GM18519 (cell line): ENCODE results near the gene POLR2A.
"Not testable (repeated sequence)": the region's sequence is repeated elsewhere in the genome, so short reads cannot be mapped to it uniquely, and the experiment has no call there.

Source experiments
- ATAC-seq: cut with Tn5 transposase; IDR thresholded peaks from one replicate; pipeline ENCODE4 v1.9.1; 2021; ENCODE audit warnings: mild to moderate bottlenecking, moderate library complexity; ENCODE audit not compliant: unreplicated experiment, low FRiP score

The POLR2A gene

DNA sequence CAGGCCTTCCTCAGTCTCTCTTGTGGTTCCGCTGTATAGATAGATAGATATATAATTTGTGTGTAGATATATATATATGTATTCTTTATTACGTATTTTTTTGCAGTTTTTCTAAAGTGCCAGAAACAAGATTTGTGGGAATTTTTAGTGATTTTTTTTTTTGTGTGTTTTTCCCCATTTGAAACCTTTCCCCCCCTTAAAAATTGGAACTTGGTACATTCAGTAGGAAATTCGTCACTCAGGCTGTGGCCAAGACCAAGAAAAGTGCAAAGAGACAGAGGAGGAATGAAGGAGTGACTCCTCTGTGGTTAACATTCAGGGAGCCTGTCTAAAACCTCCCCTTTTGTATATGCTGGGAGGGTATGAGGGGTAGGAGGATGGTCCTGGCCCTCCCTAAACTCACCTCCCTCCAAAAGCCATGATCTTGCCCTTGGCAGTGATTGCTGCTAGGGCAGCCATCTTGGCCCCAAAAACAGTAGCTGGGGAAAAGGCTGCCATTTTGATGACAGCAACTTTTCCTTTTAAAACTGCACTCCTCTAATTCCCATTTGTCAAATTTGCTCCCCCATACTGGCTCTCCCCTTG is 24.1 kb upstream of the POLR2A start:
- ATAC-seq, result no peak

DNA sequence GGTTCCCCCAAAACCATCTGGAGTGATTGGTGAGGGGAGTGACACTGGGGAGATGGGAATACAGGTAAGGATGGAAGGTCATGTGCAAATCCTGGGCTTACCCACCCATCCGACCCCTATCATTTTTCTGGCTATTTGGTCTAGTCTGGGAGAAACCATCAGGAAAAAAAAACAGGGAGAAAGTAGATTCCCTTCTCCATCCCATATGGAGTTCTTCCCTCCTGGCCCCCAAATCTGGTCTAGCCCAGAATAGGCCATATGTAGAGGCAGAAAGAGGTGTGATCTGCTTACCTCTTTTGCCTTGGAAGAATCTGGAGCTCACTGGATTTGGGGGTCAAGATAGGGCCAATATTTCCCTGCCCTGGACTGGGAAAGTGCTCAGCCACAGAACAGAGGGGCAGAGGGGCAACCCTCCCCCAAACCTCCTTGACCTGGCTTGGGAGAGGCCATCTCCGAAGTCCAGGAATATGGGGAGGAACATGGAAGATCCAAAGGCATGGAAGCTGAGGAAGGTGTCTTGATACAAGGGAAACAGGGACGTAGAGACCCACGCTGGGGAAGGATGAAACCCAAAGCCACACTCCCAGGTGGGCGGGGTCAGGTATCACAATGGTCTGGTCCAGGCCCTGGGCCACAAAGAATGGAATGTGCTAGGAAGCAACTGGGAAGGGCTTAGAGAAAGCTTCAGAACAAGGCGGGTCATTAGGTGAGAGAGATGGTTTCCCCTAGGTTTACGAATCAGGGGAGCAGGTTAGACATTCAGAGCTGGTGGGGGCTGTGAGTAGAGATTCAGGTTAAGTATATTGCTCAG is 23.1 kb upstream of the POLR2A start:
- ATAC-seq, result no peak

GRCh38 chr17:7462474-7463371 is 21.4 kb upstream of the POLR2A start:
- ATAC-seq, result no peak

DNA sequence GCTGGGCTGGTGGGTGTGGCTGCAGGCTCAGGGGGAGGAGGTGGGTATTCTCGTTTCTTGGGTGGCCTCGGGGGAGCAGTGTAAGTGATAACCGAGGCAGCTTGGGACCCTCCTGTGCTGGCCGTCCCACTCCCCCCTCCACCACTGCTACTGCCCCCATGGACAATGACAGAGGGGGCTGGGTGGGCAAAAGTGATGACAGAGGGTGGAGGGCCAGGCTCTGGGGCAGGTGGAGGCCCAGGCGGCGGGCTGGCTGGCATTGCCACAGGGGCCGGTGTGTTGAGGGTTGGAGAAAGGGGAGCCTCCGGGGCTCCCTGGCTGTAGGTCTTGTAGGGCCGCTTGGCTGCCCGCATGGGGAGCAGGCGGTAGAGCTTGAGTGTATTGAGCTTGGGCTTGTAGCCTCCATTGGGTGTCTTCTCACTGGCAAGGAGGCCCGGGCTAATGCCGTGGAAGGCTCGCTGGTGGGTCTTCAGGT is 20.8 kb upstream of the POLR2A start:
- ATAC-seq, result no peak

DNA sequence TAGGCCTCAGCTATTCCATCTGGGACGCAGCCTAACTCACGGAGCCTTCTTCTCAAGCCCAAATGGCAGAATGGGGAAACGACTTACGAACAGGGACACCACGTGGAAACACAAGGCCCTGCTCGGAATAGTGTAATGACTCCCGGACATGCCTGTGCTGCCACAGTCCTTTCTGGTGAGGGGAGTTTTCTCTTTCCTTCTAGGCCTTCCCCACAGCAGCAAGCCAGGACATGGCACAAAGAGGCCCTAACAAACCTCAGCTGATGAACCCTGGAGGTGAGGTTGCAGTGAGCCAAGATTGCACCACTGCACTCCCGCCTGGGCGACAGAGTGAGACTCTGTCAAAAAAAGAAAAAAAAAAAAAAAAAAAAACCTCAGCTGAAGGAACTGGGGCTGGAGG is 20.1 kb upstream of the POLR2A start:
- ATAC-seq, result no peak

DNA sequence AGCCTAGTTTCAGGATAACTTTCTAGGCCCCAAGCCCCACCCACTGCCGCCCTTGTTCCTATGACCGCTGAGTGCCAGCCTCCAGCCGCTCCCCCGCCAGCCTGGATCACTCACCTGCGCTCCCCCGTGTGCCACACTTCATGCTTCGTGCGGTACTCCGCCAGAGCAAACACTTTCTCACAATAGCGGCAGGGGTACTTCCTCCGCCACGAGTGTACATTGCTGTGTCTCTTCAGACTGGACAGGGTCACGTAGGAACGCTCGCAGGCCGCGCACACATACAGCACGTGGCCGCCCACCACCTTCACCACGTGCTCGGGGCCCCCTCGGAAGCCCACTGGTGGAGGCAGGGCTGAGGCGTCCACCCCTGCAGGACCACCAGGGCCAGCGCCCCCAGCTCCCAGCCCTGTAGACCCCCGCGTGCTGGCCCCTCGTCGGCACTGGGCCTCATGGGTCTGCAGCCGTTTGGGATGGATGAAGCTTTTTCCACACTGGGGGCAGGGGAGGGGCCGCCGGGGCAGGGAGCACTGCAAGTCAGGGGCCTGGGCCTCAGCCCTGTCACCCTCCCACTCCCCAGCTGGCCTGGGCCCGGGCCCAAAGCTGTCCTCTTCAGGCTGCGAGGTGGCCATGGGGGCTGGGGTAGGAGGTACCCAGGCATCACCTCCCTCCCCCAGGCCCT is 18.4 kb upstream of the POLR2A start:
- no peak for ATAC-seq

- no peak for ATAC-seq
Measured at GRCh38 chr17:7466318-7466638, 17.9 kb upstream of the POLR2A start.

GRCh38 chr17:7466639-7467341 is 17.4 kb upstream of the POLR2A start:
- ATAC-seq, result no peak

GRCh38 chr17:7467498-7467897 is 16.7 kb upstream of the POLR2A start:
- ATAC-seq, result no peak

- ATAC-seq, result no peak
Measured at GRCh38 chr17:7468290-7468689, 15.9 kb upstream of the POLR2A start.

- no peak for ATAC-seq
Measured at GRCh38 chr17:7468804-7469389, 15.3 kb upstream of the POLR2A start.

DNA sequence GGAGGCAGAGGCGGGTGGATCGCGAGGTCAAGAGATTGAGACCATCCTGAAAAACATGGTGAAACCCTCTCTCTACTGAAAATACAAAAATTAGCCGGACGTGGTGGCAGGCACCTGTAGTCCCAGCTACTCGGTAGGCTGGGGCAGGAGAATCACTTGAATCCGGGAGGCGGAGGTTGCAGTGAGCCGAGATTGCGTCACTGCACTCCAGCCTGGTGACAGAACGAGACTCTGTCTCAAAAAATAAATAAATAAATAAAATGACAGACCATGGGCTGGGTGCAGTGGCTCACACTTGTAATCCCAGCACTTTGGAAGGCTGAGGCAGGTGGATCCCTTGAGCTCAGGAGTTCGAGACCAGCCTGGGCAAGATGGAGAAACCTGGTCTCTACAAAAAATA is 14.3 kb upstream of the POLR2A start:
- ATAC-seq, result not testable (repeated sequence)

DNA sequence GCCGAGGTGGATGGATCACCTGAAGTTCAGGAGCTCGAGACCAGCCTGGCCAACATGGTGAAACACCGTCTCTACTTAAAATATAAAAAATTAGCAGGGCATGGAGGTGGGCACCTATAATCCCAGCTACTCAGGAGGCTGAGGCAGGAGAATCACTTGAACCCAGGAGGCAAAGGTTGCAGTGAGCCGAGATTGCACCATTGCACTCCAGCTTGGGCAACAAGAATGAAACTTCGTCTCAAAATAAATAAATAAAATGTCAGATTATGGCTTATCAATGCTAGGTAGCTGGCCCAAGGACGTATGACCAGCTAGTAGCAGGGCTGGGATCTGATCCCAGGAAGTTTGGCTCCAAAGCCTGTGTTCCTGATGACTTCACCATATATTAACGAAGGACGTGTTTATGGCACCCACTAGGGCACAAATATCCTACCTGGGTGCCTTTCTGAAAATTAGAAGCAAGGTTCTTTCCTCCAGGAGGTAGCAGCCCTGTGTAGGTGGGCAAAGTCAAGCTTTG is 13.7 kb upstream of the POLR2A start:
- not testable (repeated sequence) for ATAC-seq

- no peak for ATAC-seq
Measured at GRCh38 chr17:7471729-7472128, 12.4 kb upstream of the POLR2A start.

GRCh38 chr17:7474767-7475166 is 9.4 kb upstream of the POLR2A start:
- ATAC-seq, result not testable (repeated sequence)

- no peak for ATAC-seq
Measured at GRCh38 chr17:7475764-7476422, 8.3 kb upstream of the POLR2A start.

DNA sequence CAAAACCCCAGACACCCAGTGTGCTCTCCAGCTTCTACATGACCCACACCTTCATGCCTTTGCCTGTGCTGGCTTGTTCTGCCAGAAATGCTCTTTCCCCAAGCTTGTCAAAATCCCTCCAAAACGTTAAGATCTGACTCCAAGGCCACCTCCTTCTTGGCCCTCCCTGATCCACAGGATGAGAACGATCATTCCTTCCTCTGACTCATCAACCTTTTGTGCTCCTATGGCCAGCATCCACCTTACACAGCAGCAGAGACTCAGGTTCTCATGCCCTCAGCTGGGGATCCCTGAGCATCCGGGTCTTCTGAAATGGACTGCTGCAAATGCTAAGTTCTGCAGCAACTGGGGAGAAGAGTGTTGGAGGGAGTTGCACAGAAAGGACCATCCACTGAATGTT is 7.7 kb upstream of the POLR2A start:
- no peak for ATAC-seq

- ATAC-seq, result no peak
Measured at GRCh38 chr17:7476951-7477350, 7.2 kb upstream of the POLR2A start.
